Heart left ventricle (tissue), 16 donors: ENCODE measurements around the gene CCR9. TPM values are rescaled to one million over a fixed set of nuclear protein-coding genes. Genes with fewer than 3 reads are reported as not detected.

Source experiments
- ATAC-seq, 4 donors: fragments of 200-7000 bp; cut with Tn5 transposase; one replicate each; pipeline ENCODE4 v1.9.1; 2020 to 2022; ENCODE audit warnings: moderate library complexity in 4 of 4, mild to moderate bottlenecking in 3 of 4, moderate number of reproducible peaks in 1 of 4
- DNase-seq, 5 donors: peaks; one replicate each; pipeline ENCODE4 v3.0.0-alpha.2; 2020
- H3K27ac ChIP-seq, 12 donors: fragments of 200-600 bp; sonication (generic) in 4 of 12; one replicate each; pipeline versions ENCODE4 v1.5.0 to v1.8.0; 2016 to 2022; ENCODE audit warnings: mild to moderate bottlenecking in 2 of 12
- H3K27me3 ChIP-seq, 9 donors: fragments of 200-600 bp; sonication (generic) in 2 of 9; one replicate each; pipeline versions ENCODE4 v1.5.1 to v1.8.0; 2016 to 2022; ENCODE audit warnings: mild to moderate bottlenecking in 3 of 9
- H3K36me3 ChIP-seq, 9 donors: fragments of 200-600 bp; sonication (generic) in 2 of 9; one replicate each; pipeline versions ENCODE4 v1.5.0 to v1.8.0; 2018 to 2022; ENCODE audit warnings: mild to moderate bottlenecking in 2 of 9
- H3K4me1 ChIP-seq, 12 donors: fragments of 200-600 bp; sonication (generic) in 4 of 12; one replicate each; pipeline versions ENCODE4 v1.5.0 to v1.8.0; 2016 to 2022; ENCODE audit warnings: mild to moderate bottlenecking in 3 of 12
- H3K4me3 ChIP-seq, 12 donors: fragments of 200-600 bp; sonication (generic) in 4 of 12; one replicate each; pipeline versions ENCODE4 v1.5.0 to v1.8.0; 2017 to 2022; ENCODE audit warnings: mild to moderate bottlenecking in 9 of 12, moderate library complexity in 4 of 12
- H3K9me3 ChIP-seq, 12 donors: fragments of 200-600 bp; sonication (generic) in 4 of 12; one replicate each; pipeline versions ENCODE4 v1.5.0 to v1.8.0; 2016 to 2022; ENCODE audit warnings: mild to moderate bottlenecking in 1 of 12
- POLR2A ChIP-seq, 2 donors: fragments of 450-650 bp; IDR thresholded peaks; one replicate each; pipeline ENCODE4 v1.6.1; 2017; ENCODE audit warnings: antibody characterized with exemption in 2 of 2, mild to moderate bottlenecking in 2 of 2, moderate library complexity in 2 of 2
- whole genome bisulfite sequencing, 4 donors: extraction: QIAGEN DNeasy Blood & Tissue Kit in 2 of 4; methylation state at CpG; one replicate each; pipeline versions ENCODE4 v1.1.5 to v1.1.7; 2013 to 2018; 5-methylcytosine and 5-hydroxymethylcytosine counted together
- intact Hi-C, 10 donors: fragments of 100-400 bp; cut with DNase I; formaldehyde crosslinking; loops; one replicate each; pipeline versions ENCODE4 v1.11.1 to v1.14.2; 2022
- polyA plus RNA-seq, 2 donors: library from polyadenylated mRNA; stranded (reverse); fragments of 200-250 nt; gene quantifications; one replicate each; pipeline ENCODE4 v1.2.3, GENCODE V29; 2013
- total RNA-seq, 9 donors: library from RNA; depleted of rRNA in 2 of 9; stranded (reverse); fragments of >200 nt in 2 of 9; fragmentation: NEBNext Ultra II Directional in 3 of 9; extraction: Animal tissue kit (Norgen Biotek cat#: 25700) in 3 of 9; gene quantifications; one replicate each; pipeline versions ENCODE4 v1.1.0 to v1.2.4, GENCODE V29; 2016 to 2023
- TF ChIP-seq, protein P1 (sequence below), 12 donors: fragments of 200-600 bp; sonication (generic) in 4 of 12; IDR thresholded peaks; one replicate each; pipeline versions ENCODE4 v1.5.0 to v1.8.0; 2018 to 2022; ENCODE audit warnings: antibody characterized with exemption in 12 of 12, mild to moderate bottlenecking in 5 of 12
- donor health status: ischemic (EF 13 %, LVEDD 7.1; RV severe dilation, severe dysfunction).
- donor health status: healthy with polysubstance abuse.
- donor health status: DM: no; HTN: yes; CAD: no.
- donor health status: DM: no; HTN: no; CAD: no.
- donor health status: ischemic (EF 25% LVEDD 6.9; RV normal size, moderate dysfunction).
- donor health status: ischemic (EF 25% LVEDD 5.7; RV mildly dilated, moderate dysfunction).
- donor health status: healthy.
- donor health status: DM: yes; HTN: yes; CAD: no.
- donor health status: ischemic (EF 35%, LVEDD 5.7; RV mildly dilated, moderate dysfunction).
- donor health status: nonischemic (EF 11% LVEDD 7.7; RV severe dilation, severe dysfunction).
- donor health status: DM: yes; HTN: yes; CAD: no.
- donor health status: PGD.
- donor health status: ischemic (EF 29% LVEDD 5.4; RV normal size, mild dysfunction).
- donor health status: nonischemic (EF 23%, LVEDD 6.1; RV moderate dilation, normal function).

CCR9 gene
- total and polyA plus RNA-seq, 11 donors, result 0.03 TPM; not detected in 10

DNA sequence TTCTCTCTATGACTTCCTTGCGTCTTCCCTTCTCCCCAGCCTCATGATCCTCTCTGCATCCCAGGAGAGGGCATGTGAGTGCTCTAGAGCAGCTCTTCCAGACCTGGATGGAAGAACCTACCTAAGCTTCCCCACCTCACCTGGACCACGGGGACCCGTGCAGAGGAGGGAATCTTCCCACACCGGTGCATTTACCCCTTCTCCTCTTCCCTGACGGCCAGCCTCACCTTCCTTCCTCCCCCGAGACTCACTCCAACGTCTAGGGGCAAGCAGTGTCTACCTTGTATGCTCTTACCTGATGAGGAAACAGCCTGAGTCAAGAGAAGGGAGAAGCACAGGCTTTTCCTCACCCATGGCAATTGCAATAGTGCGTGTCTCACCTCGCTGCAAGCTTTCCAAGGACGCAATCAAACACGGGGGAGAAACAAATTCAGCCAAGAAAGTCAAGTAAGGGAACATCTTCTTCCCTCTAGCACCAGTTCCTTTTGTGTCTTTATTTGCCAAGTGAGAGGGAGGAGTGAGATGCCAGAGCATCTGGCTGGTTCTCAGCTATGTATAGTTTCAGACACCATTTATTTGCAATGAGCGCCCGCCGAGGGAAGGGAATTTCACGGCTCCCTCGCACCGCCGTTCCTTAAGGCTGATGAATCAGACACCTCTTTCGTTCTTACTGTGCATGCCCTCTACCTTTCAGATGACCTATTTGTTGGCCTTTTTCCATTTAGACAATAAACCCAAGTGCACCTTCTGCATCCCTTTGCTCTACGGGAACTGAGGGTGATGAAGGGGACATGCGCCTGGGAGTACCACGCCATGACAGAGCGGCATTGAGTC is 1.8 kb upstream of the CCR9 start:
- H3K4me1 ChIP-seq, result peaks cover 0 to 11% (median 2%) of the 10 kb centered on the region in 12 donors
- intact Hi-C loops, result no loop called here
- ATAC-seq (no peak), DNase-seq (no peak)
- peaks cover 0 to 3% (median 0%) of the 10 kb centered on the region in 9 donors for H3K27me3 ChIP-seq
- TF ChIP-seq POLR2A (IDR thresholded peaks at IDR 0.05), result no peak
- TF ChIP-seq, protein P1, sequence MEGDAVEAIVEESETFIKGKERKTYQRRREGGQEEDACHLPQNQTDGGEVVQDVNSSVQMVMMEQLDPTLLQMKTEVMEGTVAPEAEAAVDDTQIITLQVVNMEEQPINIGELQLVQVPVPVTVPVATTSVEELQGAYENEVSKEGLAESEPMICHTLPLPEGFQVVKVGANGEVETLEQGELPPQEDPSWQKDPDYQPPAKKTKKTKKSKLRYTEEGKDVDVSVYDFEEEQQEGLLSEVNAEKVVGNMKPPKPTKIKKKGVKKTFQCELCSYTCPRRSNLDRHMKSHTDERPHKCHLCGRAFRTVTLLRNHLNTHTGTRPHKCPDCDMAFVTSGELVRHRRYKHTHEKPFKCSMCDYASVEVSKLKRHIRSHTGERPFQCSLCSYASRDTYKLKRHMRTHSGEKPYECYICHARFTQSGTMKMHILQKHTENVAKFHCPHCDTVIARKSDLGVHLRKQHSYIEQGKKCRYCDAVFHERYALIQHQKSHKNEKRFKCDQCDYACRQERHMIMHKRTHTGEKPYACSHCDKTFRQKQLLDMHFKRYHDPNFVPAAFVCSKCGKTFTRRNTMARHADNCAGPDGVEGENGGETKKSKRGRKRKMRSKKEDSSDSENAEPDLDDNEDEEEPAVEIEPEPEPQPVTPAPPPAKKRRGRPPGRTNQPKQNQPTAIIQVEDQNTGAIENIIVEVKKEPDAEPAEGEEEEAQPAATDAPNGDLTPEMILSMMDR (IDR thresholded peaks at IDR 0.05), result no peak
- no peak overlapping the region for H3K27ac ChIP-seq
- H3K9me3 ChIP-seq, result no peaks in the 10 kb centered on the region
- no peak overlapping the region for H3K4me3 ChIP-seq
- no peaks in the 10 kb centered on the region for H3K36me3 ChIP-seq
- WGBS, 4 donors, result 81 to 85% (median 84%) methylated on average over 23 of the region's 23 CpGs

DNA sequence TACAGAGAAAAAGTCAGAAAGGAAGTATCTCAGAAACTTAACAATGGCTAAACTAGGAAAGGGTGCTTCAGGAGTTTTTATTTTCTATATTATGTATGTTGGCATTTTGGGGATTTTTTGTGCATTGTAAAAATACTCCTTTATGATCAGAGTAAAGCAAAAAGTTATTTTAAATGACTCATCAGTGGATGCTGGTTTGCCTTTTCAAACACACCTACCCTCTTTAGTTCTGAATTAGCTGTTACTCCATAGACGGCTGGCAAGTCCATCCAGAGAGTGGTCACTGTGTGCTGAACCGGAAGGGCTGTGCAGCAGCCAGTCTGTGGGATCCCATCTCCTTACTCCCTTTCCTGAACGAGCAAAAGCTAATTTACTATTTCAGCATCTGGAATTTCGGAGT is 942 bp downstream of the CCR9 start:
- Histone ChIP-seq H3K9me3 (peaks cover 0 to 3% (median 0%) of the 10 kb centered on the region in 12 donors), H3K27me3 (peaks cover 0 to 3% (median 0%) of the 10 kb centered on the region in 9 donors), H3K27ac (no peak overlapping the region), H3K4me3 (no peak overlapping the region), H3K4me1 (no peaks in the 10 kb centered on the region), H3K36me3 (no peaks in the 10 kb centered on the region)
- ATAC-seq (no peak), DNase-seq (no peak)
- WGBS, 4 donors, result 65 to 80% (median 72%) methylated on average over 4 of the region's 4 CpGs
- no peak for TF ChIP-seq POLR2A (IDR thresholded peaks at IDR 0.05)
- TF ChIP-seq, protein P1 (IDR thresholded peaks at IDR 0.05), result no peak
- intact Hi-C loops, result no loop called here

DNA sequence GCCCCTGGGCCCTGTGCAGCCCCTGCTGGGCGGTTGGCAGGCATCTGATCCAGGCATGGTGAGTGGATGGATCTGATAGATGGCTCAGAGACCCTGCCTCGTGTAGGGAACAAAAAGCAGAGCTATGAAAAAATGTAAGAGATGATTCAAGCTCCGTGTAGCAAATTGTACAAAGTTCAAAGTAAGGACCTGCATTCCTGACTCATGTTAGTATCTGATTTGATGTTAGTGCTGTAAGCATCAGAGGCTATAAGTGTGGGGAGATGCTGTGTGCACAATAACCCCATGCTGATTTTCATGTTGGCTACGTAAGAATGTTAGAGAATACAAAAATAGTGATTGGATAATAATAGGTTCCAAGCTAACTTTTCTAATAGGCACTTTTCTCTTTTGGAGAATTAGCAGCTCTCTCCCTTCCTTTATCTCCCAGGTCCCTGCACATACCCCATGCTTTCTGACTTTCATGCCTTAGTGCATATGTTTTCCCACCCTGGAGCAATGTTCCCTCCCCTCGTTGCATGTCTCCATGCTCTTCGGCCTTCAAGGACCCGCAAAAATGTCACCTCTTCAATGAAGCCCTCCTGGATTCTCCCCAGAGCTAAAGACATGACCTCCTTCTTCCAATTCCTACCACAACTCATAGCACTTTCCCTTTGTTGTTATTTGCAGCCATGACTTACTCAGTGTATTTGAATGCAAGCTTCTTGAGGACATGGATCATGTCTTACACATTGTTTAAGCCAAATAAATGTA is 1.6 kb downstream of the CCR9 start:
- no peak overlapping the region for H3K27ac ChIP-seq
- H3K9me3 ChIP-seq, result peaks cover 0 to 4% (median 0%) of the 10 kb centered on the region in 12 donors
- WGBS, 4 donors, result 63 to 69% (median 66%) methylated on average over 7 of the region's 7 CpGs
- H3K36me3 ChIP-seq, result no peaks in the 10 kb centered on the region
- DNase-seq (no peak), ATAC-seq (no peak)
- intact Hi-C loops, result no loop called here
- TF ChIP-seq, protein P1 (IDR thresholded peaks at IDR 0.05), result no peak
- no peak for TF ChIP-seq POLR2A (IDR thresholded peaks at IDR 0.05)
- no peaks in the 10 kb centered on the region for H3K4me1 ChIP-seq
- peaks cover 0 to 3% (median 0%) of the 10 kb centered on the region in 9 donors for H3K27me3 ChIP-seq
- H3K4me3 ChIP-seq, result no peak overlapping the region

DNA sequence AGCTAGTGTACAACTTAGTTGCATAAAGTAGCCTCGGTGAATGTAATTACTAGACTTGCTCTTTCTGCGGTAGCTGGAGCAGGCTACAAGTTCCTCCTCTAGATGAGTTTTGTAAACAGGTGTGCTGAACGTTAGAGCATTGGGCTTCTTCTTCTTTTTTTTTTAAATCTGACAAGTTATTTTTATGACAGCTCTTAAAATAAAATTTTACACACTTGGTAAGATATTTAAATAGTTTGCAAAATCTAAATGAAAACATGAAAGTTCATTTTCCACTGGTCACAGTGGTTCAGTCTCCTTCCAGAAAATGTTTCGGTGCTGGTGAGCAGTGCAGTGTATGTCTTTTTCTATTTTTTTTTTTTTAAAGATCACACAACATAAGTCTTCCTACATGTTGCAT is 3.0 kb downstream of the CCR9 start:
- Histone ChIP-seq H3K27me3 (peaks cover 0 to 3% (median 0%) of the 10 kb centered on the region in 9 donors), H3K9me3 (peaks cover 0 to 4% (median 0%) of the 10 kb centered on the region in 12 donors), H3K27ac (no peak overlapping the region), H3K4me1 (no peaks in the 10 kb centered on the region), H3K4me3 (no peak overlapping the region), H3K36me3 (no peaks in the 10 kb centered on the region)
- intact Hi-C loops, result no loop called here
- no peak for DNase-seq
- ATAC-seq, result no peak
- TF ChIP-seq, protein P1 (IDR thresholded peaks at IDR 0.05), result no peak
- TF ChIP-seq POLR2A (IDR thresholded peaks at IDR 0.05), result no peak
- WGBS, 4 donors, result 82 to 87% (median 86%) methylated on average over 4 of the region's 4 CpGs
